Activated gamma-delta T cell treated with anti-CD3 and anti-CD28 coated beads, Interleukin-2, amount 50 U/mL, for 16 hours (primary cell): ENCODE data around the gene XRCC3.

Source experiments
- DNase-seq: peaks from one replicate; pipeline ENCODE4 v3.0.0-alpha.2; 2020; ENCODE audit warnings: low read depth

Gene XRCC3

GRCh38 chr14:103706551-103707328 lies 8.5 kb downstream of the XRCC3 start:
- no peak for DNase-seq

GRCh38 chr14:103705504-103706284 lies 9.6 kb downstream of the XRCC3 start:
- no peak for DNase-seq

GRCh38 chr14:103705118-103705503 lies 10.1 kb downstream of the XRCC3 start:
- no peak for DNase-seq

GRCh38 chr14:103704708-103705107 lies 10.5 kb downstream of the XRCC3 start:
- DNase-seq = no peak

GRCh38 chr14:103703433-103704385 lies 11.5 kb downstream of the XRCC3 start:
- no peak for DNase-seq

- no peak for DNase-seq
Observed at GRCh38 chr14:103702497-103703432, 12.5 kb downstream of the XRCC3 start.

GRCh38 chr14:103702095-103702494 lies 13.2 kb downstream of the XRCC3 start:
- no peak for DNase-seq

GRCh38 chr14:103700753-103701490 lies 14.3 kb downstream of the XRCC3 start:
- no peak for DNase-seq

GRCh38 chr14:103699901-103700752 lies 15.1 kb downstream of the XRCC3 start:
- no peak for DNase-seq

GRCh38 chr14:103699261-103699661 lies 16.0 kb downstream of the XRCC3 start:
- no peak for DNase-seq

GRCh38 chr14:103698380-103699260 lies 16.6 kb downstream of the XRCC3 start:
- DNase-seq = no peak

GRCh38 chr14:103697603-103698379 lies 17.5 kb downstream of the XRCC3 start:
- no peak for DNase-seq

- no peak for DNase-seq
Observed at GRCh38 chr14:103697206-103697602, 18.0 kb downstream of the XRCC3 start.

GRCh38 chr14:103696466-103697071 lies 18.7 kb downstream of the XRCC3 start:
- no peak for DNase-seq

- no peak for DNase-seq
Observed at GRCh38 chr14:103696070-103696402, 19.2 kb downstream of the XRCC3 start.

GRCh38 chr14:103695296-103696069 lies 19.8 kb downstream of the XRCC3 start:
- DNase-seq = no peak
